AG09309 (cell line): Measurements from ENCODE around the gene CYP27A1.

Experiments
- DNase-seq: peaks from one replicate; pipeline ENCODE4 v3.0.0-alpha.2; 2010; ENCODE audit warnings: low read depth
- H3K4me3 ChIP-seq: 2 replicates; pipeline ENCODE4 v1.5.1; 2011; ENCODE audit warnings: mild to moderate bottlenecking, low read depth, low read length, moderate library complexity; ENCODE audit not compliant: control insufficient read depth
- CTCF ChIP-seq: IDR thresholded peaks from 2 replicates; pipeline ENCODE4 v1.5.1; 2011; ENCODE audit warnings: mild to moderate bottlenecking, low read depth, low read length, inconsistent platforms; ENCODE audit not compliant: insufficient read depth, control insufficient read depth; ENCODE audit errors: missing control alignments

The CYP27A1 gene

GRCh38 chr2:218859988-218860831 lies 78.3 kb downstream of the CYP27A1 start:
- H3K4me3 ChIP-seq, result no peak overlapping the region; the same call in 1 of the 2 replicates
- no peak for DNase-seq
- TF ChIP-seq CTCF, result no peak

GRCh38 chr2:218860950-218861381 lies 79.0 kb downstream of the CYP27A1 start:
- TF ChIP-seq CTCF, result no peak
- H3K4me3 ChIP-seq, result no peak overlapping the region
- no peak for DNase-seq

- no peak for TF ChIP-seq CTCF
- DNase-seq, result no peak
- H3K4me3 ChIP-seq, result no peak overlapping the region
Observed at GRCh38 chr2:218861645-218862318, 79.8 kb downstream of the CYP27A1 start.

GRCh38 chr2:218863021-218863520 lies 81.1 kb downstream of the CYP27A1 start:
- no peak for TF ChIP-seq CTCF
- H3K4me3 ChIP-seq, result no peak overlapping the region
- DNase-seq, result no peak
